CD4-positive, alpha-beta T cell treated with Interleukin-1 beta for 1 hour (primary cell): ENCODE results near the gene SPAG16.

Experiments
- DNase-seq, 2 donors: peaks; one replicate each; pipeline ENCODE4 v3.0.0-alpha.2; 2020 to 2022

The SPAG16 gene

GRCh38 chr2:214103276-214104001, 819.2 kb downstream of the SPAG16 start:
- no peak for DNase-seq

GRCh38 chr2:214104219-214104618, 820.0 kb downstream of the SPAG16 start:
- no peak for DNase-seq

GRCh38 chr2:214104967-214105366, 820.7 kb downstream of the SPAG16 start:
- no peak for DNase-seq

GRCh38 chr2:214107726-214108125, 823.5 kb downstream of the SPAG16 start:
- no peak for DNase-seq

GRCh38 chr2:214108598-214108997, 824.3 kb downstream of the SPAG16 start:
- no peak for DNase-seq

DNA sequence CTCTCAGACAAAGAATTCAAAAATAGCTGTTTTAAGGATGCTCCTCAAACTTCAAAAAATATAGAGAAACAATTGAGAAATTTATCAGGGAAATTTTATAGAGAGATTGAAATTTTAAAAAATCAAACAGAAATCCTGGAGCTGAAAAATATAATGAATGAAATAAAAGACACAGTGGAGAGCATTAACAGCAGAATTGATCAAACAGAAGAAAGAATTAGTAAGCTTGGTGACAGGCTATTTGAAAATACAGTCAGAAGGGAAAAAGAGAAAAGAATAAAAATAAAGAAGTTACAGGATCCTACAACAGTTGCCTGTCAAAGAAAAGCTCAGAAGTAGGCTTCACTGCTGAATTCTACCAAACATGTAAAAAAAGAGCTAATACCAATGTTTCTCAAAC, 832.8 kb downstream of the SPAG16 start:
- no peak for DNase-seq

- DNase-seq = no peak
Measured at GRCh38 chr2:214126135-214126534, 841.9 kb downstream of the SPAG16 start.

DNA sequence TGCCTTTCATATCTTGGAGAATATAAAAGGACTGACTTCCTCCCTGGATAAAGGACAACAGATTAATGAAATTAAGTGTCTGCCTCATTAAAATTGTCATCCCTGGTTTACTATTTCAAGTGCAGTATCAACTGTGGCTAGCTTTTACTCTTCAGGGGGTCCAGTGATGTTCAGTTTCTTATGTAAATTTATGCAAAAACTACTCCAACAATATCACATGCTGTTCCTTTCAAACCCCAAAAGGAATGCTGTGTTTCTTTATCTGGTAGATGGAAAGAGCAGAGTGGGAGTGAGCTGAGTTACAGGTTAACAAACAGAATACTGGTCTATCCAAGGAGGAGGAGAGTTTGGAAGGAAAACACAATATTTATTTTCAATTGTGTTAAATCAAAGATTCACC, 842.9 kb downstream of the SPAG16 start:
- DNase-seq = no peak

DNA sequence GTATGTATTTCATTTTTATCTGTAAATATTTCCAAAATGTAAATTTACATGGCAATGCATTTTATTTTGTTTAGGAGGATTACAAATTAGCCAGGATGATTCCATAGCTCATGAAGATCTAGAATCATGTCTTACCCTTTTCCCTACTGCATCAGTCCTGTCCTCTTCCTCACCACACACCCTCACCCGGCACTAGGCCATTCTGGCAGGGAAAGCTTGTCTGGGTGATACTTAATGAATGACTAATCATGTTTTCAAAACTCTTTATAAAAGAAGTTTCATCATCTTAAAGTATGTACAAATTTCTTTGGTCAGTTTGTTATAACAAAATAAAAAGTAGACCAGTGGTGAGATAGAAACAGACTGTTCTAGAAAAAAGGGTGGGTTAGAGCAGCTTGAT, 843.3 kb downstream of the SPAG16 start:
- no peak for DNase-seq

GRCh38 chr2:214128040-214128439, 843.8 kb downstream of the SPAG16 start:
- DNase-seq = no peak

DNA sequence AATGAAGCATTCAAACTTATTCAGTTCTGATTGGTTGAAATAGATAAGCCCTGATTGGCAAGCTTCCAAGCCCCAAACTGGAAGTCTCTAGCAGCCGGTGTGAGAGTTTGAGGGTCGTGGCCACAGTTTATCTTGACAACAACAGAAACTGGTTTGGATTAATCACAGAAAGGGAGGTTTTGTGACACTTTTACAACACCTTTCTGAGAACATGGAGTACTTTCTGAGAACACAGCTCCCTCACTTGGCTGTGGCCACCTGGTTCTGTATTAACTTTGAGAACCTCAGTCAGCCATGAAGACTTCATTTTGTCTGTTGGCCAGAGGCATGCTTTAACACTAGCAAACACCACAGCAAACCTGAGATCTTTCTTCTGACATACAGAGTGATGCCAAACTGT, 845.9 kb downstream of the SPAG16 start:
- no peak for DNase-seq

- no peak for DNase-seq
Measured at GRCh38 chr2:214135966-214136365, 851.7 kb downstream of the SPAG16 start.

- DNase-seq = no peak
Measured at GRCh38 chr2:214138779-214139178, 854.5 kb downstream of the SPAG16 start.

DNA sequence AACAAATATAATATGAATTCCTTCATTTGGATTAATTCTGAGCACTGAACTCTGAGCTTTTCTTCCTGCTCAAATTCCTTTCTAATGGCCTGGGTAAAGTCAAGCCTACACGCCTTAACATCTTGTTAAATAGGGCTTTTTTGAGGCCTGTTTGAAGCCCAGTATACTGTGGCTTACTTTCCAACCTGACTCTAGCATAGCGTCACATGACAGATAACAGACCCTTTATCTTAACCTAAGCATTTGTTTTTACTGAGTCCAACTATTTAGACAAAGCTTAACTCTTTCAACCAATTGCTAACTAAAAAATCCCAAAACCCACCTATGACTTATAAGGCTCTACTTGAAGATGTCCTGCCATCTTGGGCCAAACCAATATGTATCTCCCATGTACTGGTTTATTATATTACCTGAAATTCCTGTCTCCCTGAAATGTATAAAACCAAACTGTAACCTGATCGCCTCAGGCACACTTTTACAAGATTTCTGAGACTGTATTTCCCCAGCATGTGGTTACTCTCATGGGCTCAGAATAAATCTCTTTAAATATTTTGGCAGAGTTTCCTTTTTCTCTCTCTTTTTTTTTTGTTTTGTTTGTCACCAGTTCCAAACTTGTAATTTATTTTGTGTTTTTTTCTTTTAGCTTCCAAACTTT, 855.5 kb downstream of the SPAG16 start:
- no peak for DNase-seq

DNA sequence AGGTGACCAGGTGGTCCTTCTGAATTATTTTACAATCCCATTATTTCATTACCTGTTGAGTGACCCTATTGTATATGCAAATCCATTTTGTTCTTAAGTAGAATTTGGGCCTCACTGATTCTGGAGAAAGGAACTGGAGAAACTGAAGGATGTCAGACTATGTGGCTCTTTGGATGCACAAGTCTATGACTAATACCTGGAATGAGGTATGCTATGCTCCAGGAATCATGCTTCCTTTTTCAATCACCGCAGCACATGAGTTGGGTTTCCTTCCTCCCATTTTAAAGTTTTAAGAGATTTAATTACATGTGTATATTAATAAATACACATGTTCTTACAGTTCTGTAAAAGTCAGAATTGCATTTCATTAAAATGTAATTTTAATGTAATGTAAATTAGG, 872.7 kb downstream of the SPAG16 start:
- DNase-seq = no peak

- no peak for DNase-seq
Measured at GRCh38 chr2:214158851-214159250, 874.6 kb downstream of the SPAG16 start.

DNA sequence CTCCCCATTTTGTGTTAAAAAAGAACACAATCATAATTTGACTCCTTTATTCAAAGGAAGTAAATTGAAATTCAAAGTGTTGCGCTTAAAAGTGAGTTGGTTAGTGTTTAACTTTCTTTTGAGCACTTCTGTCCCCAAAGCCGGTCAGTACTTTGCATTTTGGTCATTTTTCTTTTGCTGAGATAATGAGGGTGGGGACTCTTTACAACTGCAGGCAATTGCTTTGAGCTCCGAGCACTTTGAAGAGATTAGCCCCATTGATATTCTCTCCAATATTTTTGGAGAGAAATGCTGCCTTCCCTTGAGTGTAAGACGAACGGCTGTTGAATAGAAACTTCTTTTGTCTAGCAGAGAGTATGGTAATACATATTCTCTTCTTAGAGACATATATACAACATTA, 885.0 kb downstream of the SPAG16 start:
- no peak for DNase-seq

GRCh38 chr2:214169736-214170135, 885.5 kb downstream of the SPAG16 start:
- no peak for DNase-seq

GRCh38 chr2:214174563-214174962, 890.3 kb downstream of the SPAG16 start:
- DNase-seq = no peak

DNA sequence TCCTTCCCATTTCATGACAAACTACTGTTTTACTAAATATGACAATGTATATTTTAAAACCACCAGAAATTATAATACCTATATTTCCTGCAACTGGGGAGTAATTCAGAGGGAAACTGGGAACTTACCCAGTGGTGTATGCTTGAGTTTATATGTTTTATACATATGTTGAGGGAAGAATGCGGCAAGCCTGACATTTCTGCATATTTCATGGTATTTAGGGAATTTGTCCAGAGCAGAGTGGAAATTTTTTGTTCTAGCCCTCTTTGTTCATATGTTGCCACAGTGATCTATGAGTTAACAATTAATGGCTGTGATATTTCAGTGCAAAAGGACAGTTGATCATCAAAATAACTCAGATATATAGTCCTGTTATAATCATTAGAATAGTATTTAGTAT, 895.8 kb downstream of the SPAG16 start:
- DNase-seq = no peak

GRCh38 chr2:214180686-214181085, 896.4 kb downstream of the SPAG16 start:
- no peak for DNase-seq

DNA sequence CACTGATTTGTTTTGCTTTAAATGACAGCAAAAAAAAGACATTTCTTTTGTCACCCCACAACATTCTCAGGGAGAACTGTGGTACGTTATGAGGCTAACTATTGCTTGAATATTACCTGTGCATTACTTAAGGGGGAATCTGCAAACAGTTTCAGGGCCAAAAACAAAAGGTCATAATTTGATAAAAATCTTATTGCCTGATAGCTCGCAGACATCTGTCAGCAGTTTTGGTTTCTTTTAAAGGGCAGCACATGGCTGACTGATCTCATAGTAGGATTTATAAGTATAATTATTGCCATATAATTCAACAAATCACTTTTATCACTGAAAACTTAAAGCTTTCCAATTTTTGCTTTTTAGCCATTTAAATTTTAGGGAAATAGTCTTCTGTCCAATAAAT, 900.2 kb downstream of the SPAG16 start:
- no peak for DNase-seq

GRCh38 chr2:214185546-214185945, 901.3 kb downstream of the SPAG16 start:
- no peak for DNase-seq

DNA sequence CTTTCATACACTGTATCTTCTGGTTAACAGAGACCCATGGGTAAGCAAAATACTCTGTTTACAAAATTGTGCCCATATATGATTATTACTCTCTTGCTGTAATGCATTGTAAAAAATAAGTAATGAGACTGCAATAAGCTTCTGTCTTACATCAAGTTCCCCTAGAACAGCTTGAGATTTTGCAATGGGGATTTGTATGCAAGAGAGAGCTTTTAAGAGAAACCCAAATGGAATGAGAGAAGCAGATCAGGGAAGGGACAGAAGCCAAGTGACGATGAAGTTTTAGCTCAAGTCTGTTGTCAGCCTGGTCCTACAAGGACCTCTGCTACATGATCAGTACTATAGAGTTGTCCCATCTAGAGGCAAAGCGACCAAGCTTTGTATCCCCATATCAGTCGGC, 908.4 kb downstream of the SPAG16 start:
- no peak for DNase-seq

GRCh38 chr2:214193943-214194342, 909.7 kb downstream of the SPAG16 start:
- no peak for DNase-seq
